ENCODE results near the gene UBTF. TPM values are rescaled to one million over a fixed set of nuclear protein-coding genes. Genes with fewer than 3 reads are reported as not detected.

Gene UBTF
- total RNA-seq, 1 experiment from 2014 or later = 74.3 TPM

DNA sequence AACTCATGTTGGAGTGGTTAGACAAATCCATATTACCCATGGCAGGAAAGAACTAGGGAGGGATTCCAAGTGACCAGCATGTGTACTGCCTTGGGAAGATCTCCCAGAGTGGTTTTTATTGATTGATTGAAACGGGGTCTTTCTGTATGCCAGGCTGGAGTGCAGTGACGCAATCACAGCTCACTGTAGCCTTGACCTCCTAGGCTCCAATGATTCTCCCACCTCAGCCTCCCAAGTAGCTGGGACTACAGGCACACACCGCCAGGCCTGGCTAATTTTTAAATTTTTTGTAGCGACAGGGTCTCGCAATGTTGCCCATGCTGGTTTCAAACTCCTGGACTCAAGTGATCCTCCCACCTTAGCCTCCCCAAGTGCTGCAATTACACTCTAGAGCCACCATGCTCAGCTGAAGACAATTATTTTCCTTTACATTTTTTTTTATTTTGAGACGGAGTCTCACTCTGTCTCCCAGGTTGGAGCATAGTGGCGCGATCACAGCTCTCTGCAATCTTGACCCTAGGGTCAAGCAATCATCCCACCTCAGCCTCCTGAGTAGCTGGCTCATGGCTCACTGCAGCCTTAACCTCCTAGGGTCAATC lies 35.2 kb downstream of the UBTF start:
- Mint-ChIP-seq H3K4me1 (ENCODE audit: low read depth, unreplicated experiment) (peaks cover 5% of the 10 kb centered on the region), H3K36me3 (ENCODE audit: insufficient read depth, unreplicated experiment) (peaks cover 58% of the 10 kb centered on the region), H3K27ac (ENCODE audit: unreplicated experiment) (no peak overlapping the region), H3K27me3 (ENCODE audit: insufficient read depth, unreplicated experiment) (no peaks in the 10 kb centered on the region), H3K4me3 (ENCODE audit: unreplicated experiment) (no peak overlapping the region), H3K9me3 (ENCODE audit: unreplicated experiment) (no peaks in the 10 kb centered on the region)
- Histone ChIP-seq H3K4me1 (peaks cover 10% of the 10 kb centered on the region; the same call in 1 of the 2 replicates), H3K4me3 (ENCODE audit: low read depth, low read length) (no peak overlapping the region), H3K27me3 (replicated peaks; ENCODE audit: control insufficient read depth, insufficient read depth, low read length) (no peaks in the 10 kb centered on the region), H3K36me3 (ENCODE audit: control insufficient read depth, insufficient read depth, low read length) (peaks cover 3% of the 10 kb centered on the region; the same call in 1 of the 2 replicates), H3K9me3 (no peaks in the 10 kb centered on the region)
- ChIA-PET CTCF (interaction anchor here (0.9 to 1.3 kb wide), 2 partner anchors 14 to 16 kb away, joined by 3 to 4 read pairs; partner anchors contain the start of gene ASB16), POLR2A (interaction anchor here (0.8 kb wide), 1 partner anchor 81 kb away, joined by 4 read pairs; no protein-coding TSS in a partner anchor)
- DNase-seq = no peak
- intact Hi-C loops (cut with micrococcal nuclease; ENCODE audit: unreplicated experiment) = no loop called here
- BruUV-seq (replicated peaks) = no TSS peak
- no peak for TF ChIP-seq CTCF (IDR thresholded peaks at IDR 0.05; ENCODE audit: insufficient read depth in 1 of 2, low read depth in 1 of 2, low read length in 1 of 2, severe bottlenecking in 1 of 2, unreplicated experiment in 1 of 2)

DNA sequence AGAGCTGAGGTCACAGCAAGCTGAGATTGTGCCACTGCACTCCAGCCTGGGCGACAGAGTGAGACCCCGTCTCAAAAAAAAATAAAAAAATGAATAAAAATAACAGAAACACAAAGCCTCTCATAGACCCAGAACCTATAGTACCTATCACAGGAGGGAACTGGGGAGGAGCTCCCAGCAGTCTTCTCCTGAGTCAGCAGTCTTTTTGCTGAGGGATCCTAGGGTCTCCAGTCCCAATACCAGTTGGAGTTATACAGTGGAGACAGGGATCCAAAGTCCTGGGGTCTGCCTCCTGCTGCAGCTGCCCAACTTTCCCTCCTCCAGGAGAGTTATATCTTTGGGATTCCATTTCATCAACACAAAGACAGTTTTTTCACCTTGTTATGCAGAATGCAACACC lies 36.5 kb downstream of the UBTF start:
- no TSS peak for BruUV-seq (replicated peaks)
- DNase-seq = no peak
- POLR2A ChIA-PET = no interaction called here
- H3K4me3 Mint-ChIP-seq (ENCODE audit: unreplicated experiment) = no peak overlapping the region
- Histone ChIP-seq H3K27me3 (replicated peaks; ENCODE audit: control insufficient read depth, insufficient read depth, low read length) (no peaks in the 10 kb centered on the region), H3K9me3 (no peaks in the 10 kb centered on the region), H3K4me3 (ENCODE audit: low read depth, low read length) (no peak overlapping the region), H3K4me1 (peaks cover 9% of the 10 kb centered on the region; the same call in 1 of the 2 replicates), H3K36me3 (ENCODE audit: control insufficient read depth, insufficient read depth, low read length) (peaks cover 1% of the 10 kb centered on the region; the same call in 1 of the 2 replicates)
- H3K4me1 Mint-ChIP-seq (ENCODE audit: low read depth, unreplicated experiment) = peaks cover 5% of the 10 kb centered on the region
- TF ChIP-seq CTCF (IDR thresholded peaks at IDR 0.05; ENCODE audit: insufficient read depth in 1 of 2, low read depth in 1 of 2, low read length in 1 of 2, severe bottlenecking in 1 of 2, unreplicated experiment in 1 of 2) = no peak
- no peak overlapping the region for H3K27ac Mint-ChIP-seq (ENCODE audit: unreplicated experiment)
- no peaks in the 10 kb centered on the region for H3K9me3 Mint-ChIP-seq (ENCODE audit: unreplicated experiment)
- CTCF ChIA-PET = no interaction called here
- H3K27me3 Mint-ChIP-seq (ENCODE audit: insufficient read depth, unreplicated experiment) = no peaks in the 10 kb centered on the region
- intact Hi-C loops (cut with micrococcal nuclease; ENCODE audit: unreplicated experiment) = no loop called here
- peaks cover 65% of the 10 kb centered on the region for H3K36me3 Mint-ChIP-seq (ENCODE audit: insufficient read depth, unreplicated experiment)

GRCh38 chr17:44178133-44178532 lies 41.3 kb downstream of the UBTF start:
- DNase-seq = no peak
- Mint-ChIP-seq H3K4me3 (ENCODE audit: unreplicated experiment) (no peak overlapping the region), H3K27me3 (ENCODE audit: insufficient read depth, unreplicated experiment) (no peaks in the 10 kb centered on the region), H3K4me1 (ENCODE audit: low read depth, unreplicated experiment) (no peaks in the 10 kb centered on the region), H3K9me3 (ENCODE audit: unreplicated experiment) (no peaks in the 10 kb centered on the region), H3K27ac (ENCODE audit: unreplicated experiment) (no peak overlapping the region), H3K36me3 (ENCODE audit: insufficient read depth, unreplicated experiment) (peaks cover 43% of the 10 kb centered on the region)
- TF ChIP-seq CTCF (IDR thresholded peaks at IDR 0.05; ENCODE audit: insufficient read depth in 1 of 2, low read depth in 1 of 2, low read length in 1 of 2, severe bottlenecking in 1 of 2, unreplicated experiment in 1 of 2) = no peak
- CTCF ChIA-PET = no interaction called here
- Histone ChIP-seq H3K4me1 (no peaks in the 10 kb centered on the region), H3K27me3 (replicated peaks; ENCODE audit: control insufficient read depth, insufficient read depth, low read length) (no peaks in the 10 kb centered on the region), H3K4me3 (ENCODE audit: low read depth, low read length) (no peak overlapping the region), H3K36me3 (ENCODE audit: control insufficient read depth, insufficient read depth, low read length) (peaks cover 1% of the 10 kb centered on the region; the same call in 1 of the 2 replicates), H3K9me3 (no peaks in the 10 kb centered on the region)
- BruUV-seq (replicated peaks) = no TSS peak
- intact Hi-C loops (cut with micrococcal nuclease; ENCODE audit: unreplicated experiment) = no loop called here
- POLR2A ChIA-PET = no interaction called here

All from Caco-2 (cell line).